Loucy (cell line): Measurements from ENCODE around the gene CAST.

Experiments used
- CTCF ChIP-seq: fragments of 200-600 bp; sonication (generic); conservative IDR thresholded peaks from 2 replicates; pipeline ENCODE4 v1.5.1; 2014; ENCODE audit warnings: mild to moderate bottlenecking, antibody characterized with exemption, low read length
- EZH2phosphoT487 ChIP-seq: fragments of 200-600 bp; IDR thresholded peaks from 2 replicates; pipeline ENCODE4 v1.6.1; 2018; ENCODE audit warnings: antibody characterized with exemption, mild to moderate bottlenecking, moderate library complexity, borderline replicate concordance

DNA sequence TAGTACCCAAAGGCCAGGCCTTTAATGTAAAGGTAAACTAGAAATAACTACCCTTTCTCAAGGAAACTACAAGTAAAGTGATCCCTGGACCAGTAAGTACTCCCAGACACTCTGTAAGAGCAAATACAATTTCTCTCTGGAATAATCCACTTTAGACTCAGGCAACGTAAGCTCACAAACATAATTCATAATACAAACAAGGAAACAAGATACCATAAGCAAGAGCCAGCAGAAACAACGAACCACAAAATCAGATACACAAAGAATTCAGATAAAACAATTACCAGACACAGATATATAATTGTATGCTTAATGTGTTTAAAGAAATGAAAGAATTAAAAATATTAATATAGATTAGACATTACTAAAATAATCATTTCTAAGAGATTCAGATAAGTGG is 133.4 kb downstream of the CAST start:
- TF ChIP-seq CTCF (no peak), EZH2phosphoT487 (no peak)
